GM19395 (cell line): Measurements from ENCODE around the gene UBALD1.

Source experiments
- ATAC-seq: cut with Tn5 transposase; IDR thresholded peaks from one replicate; pipeline ENCODE4 v1.9.1; 2021; ENCODE audit warnings: mild to moderate bottlenecking, moderate library complexity; ENCODE audit not compliant: unreplicated experiment

The UBALD1 gene

DNA sequence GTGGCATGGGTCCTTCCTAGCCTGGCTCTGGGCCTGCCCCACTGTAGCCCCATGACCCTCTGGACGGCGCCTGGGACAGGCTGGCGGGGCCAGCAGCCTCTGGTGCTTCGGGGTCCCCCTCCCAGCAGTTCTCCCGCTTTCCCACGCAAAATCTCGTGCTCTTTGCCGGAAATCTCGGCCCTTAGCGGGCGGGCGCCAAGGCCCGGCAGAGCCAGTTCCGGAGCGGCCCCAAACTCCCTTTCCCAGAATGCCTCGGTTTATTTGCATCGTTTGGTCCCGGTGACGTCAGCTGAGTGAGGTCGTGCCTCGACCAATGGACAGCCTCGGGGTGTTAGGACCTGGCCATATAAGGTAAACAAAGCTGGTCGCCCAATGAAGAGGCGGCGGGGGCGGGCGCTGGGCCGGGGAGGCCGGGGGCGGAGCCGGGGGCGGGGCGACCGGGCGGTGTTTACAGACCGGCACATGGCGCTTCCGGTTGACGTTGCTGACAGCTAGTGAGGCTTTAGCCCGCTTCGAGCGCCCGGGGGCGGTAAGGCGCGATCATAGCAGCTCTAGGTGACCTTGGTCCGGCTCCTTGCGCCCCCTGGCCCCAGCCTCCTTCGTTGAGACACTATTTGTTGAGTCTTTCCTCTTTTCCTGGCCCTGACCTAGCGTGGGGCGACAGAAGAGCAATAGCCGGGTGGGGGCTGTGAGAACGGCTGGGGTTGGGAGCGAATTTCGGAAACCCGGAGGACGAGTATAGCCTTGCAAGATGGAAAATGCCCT, 1.5 kb upstream of the UBALD1 start:
- peak; percentile 81 for ATAC-seq

DNA sequence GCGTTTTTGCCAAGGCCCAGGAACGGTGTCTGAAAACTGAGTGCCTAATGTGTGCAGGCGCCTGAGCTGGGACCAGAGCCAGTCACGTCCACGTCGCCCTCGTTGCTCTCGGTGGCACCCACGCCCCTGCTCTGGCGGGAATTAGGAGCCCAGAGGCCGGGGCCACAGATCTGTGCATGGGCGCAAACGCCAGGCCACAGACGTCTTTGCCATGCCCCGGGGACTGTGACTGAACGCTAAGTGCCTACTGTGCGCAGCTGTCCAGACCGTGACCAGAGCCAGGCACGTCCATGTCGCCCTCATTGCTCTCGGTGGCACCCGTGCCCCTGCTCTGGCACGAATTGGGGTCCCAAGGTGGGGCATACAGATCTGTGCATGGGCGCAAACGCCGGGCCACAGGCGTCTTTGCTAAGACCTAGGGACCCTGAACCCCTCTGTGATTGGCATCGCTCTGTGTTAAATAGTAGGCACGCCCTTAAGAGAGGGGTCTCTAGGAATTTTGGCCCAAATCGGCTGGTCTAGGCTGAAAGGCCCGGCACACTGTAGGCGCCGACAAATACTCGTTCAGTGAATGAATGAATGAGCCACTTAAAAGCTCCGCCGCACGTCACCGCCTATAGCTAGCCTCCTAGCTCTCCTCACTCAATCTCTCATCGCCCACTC, 827 bp upstream of the UBALD1 start:
- ATAC-seq: no peak

DNA sequence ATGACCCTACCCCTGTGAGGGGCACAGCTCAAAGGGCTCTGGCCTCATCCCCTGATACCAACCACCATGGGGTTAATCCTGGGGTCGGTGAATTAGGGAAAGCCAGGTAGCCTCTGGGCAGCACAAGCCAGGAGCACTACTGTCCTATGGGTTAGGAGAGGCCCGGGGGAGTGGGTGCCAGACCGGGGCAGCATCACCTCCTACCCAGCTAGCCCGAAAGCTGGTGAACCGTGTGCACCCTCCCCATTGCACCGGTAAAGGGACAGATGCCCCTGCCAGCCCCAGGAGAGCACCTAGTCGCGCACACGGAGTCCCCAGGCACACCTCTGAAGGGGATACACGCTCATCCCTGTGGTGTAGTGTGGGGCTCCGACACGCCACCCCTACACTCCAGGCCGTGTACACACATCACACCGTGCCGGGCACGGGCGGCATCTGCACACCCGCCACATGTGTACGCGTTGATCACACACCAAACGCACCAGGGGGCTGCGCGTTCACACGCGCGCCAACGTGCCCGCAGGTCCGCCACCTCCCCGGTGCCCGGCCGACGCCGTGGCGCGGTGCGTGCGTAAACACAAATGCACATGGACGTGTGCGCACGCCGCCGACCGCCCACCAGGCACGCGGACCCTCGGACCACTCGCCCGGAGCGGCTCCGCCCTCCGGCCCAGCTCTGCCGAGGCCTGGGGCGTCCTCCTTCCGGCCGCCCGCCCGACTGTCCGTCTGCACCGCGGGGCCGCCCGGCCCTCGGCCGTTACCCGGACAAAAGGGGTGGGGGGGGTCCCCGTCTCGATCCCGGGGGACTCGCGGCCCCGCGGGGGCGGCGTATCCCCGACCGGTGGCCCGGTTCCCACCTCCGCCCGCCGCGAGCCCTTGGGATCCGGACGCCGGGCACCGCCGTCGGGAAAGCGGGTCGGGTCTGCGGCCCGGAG, 785 bp downstream of the UBALD1 start:
- ATAC-seq: no peak

DNA sequence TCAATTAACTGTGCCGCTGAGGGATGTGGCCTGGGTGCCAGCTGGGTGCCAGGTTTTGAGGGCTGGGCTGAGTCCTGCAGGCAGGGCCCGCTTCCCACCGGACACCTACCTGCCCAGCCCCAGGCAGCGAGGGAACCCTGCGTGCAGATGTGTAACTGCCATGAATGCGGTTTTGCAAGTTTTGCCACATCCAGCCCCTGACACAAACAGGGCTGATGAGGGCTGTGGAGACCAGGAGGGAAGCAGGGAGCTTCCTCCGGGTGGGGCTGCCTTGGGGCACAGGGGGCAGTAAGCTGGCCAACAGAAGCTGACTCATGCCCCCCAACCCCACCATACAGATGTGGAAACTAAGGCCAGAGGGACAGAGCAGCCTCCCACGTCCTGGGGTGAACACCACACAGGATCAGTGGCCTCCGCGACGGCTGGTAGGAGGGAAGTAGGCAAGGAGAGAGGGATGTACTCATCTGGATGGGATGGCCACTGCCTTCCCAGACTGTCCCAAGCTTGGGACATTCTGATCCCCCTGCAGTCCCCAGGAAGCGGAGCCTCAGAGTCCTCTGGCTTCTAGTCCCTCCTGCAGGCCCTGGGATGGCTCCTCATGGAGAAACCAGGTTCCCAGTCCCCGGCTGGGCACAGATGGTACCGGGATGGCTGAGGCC, 1.6 kb downstream of the UBALD1 start:
- ATAC-seq: no peak

- ATAC-seq: no peak
Observed at GRCh38 chr16:4612474-4612931, 2.2 kb downstream of the UBALD1 start.

- no peak for ATAC-seq
Observed at GRCh38 chr16:4611337-4612021, 3.2 kb downstream of the UBALD1 start.

- no peak for ATAC-seq
Observed at GRCh38 chr16:4610011-4611005, 4.4 kb downstream of the UBALD1 start.

- ATAC-seq: no peak
Observed at GRCh38 chr16:4609200-4610010, 5.3 kb downstream of the UBALD1 start.

DNA sequence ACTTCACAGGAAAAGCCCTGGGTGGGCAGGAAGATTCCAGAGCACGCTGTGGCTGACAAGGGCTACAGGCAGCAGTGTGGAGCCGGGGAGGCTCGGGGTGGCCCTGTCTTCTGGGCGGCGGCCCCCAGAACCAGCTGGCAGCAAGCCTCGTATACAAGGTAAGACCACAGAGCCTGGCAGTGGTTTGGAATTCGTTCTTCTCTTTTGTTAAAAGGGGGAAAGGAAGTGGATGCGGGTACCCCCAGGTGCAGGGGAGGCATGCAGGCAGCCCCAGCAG, 6.0 kb downstream of the UBALD1 start:
- ATAC-seq: no peak

- no peak for ATAC-seq
Observed at GRCh38 chr16:4607841-4608703, 6.6 kb downstream of the UBALD1 start.

GRCh38 chr16:4606354-4606753, 8.3 kb downstream of the UBALD1 start:
- ATAC-seq: no peak

- ATAC-seq: no peak
Observed at GRCh38 chr16:4604401-4604800, 10.3 kb downstream of the UBALD1 start.

DNA sequence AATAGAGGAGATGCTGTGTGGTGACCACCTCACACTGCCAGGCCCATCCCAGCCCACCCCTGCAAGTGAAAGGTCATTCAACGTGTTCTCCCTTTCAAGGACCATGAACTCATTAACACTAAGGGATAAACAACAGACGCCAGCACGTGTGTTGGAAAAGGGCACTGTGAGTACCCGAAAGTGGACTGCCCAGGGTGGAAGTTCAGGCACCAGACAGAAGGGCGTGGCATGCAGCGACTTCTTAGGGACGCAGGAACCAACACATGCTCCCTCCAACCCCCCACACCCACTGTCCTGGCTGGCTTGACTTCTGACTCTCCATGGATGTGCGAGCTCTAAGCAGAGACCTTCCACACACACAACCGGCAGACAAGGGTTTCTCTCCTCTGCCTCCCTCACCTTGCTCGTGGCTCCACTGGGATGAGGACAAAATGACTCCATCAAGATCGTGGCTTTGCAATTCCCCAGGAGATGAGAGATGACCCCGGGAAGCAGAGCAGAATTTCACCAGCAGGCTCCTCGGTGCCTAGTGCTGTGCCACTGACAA, 11.0 kb downstream of the UBALD1 start:
- no peak for ATAC-seq

DNA sequence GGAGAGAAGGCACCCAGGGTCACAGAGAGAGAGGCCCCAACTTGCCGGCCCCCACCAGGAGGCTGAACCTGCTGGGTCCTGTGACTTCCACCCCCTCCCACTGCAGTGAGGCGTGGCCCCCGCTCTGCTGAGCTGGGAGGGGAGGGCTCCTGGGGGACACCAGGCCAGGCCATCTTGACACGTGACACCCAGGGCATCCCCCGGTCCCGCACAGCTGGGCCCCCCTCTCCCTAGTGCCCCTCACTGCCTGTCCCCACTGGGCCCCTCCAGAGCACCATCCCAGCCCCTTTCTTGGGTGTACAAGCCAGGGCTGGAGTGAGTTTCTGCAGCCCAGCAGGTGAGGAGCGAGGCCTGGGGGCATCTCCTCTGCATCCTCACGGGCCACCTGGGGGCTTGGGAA, 12.4 kb downstream of the UBALD1 start:
- no peak for ATAC-seq

DNA sequence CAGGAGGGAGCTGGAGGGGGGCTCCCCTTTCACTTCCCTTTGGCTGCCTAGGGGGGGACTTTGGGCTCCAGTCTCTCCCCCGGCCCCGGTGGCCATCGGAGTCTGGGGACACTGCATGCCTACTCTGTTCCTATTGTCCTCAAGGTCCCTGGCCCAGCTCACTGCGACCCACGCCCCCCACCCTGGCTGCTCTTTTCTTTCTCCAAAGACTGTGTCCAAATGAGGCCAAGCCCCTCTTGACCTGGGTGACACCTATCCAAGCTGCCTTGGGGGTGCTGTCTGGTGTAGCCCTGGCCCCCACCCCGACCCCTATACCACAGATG, 12.9 kb downstream of the UBALD1 start:
- ATAC-seq: no peak

DNA sequence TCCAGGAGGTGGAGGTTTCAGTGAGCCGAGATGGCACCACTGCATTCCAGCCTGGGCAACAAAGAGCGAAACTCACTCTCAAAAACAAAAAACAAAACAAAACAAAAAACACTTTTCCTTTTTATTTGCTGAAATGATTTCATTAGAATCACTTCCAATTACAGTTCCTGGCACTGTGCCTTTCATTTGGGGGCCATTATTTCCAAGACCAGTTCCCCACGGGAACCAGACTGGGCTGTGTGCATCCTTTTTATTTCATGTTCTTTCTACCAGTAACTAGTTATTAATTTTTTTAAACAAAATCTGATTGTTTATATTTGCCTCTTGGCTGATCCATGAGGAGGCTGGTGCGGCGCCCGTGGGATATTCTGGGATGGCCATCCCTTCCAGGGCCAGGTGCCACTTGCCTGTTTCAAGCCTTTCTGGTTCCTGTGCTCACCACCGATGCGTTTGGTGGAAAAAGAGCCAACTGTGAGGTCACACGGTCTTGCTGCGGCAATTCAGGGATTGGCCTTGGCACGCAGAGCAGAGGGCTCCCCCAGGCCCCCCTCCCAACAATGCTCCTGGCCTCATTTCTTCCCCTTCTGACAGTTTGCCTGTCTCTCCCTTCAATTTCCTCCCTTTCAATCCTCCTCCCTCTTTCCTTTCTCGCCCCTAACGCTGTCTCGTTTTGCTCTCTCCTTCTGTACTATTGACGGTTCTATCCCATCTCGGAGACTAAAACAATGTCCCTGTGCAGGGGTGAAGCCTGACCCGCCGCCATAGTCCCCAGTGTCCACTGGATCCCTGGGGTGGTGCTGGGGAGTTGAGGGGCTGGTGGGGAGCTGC, 13.4 kb downstream of the UBALD1 start:
- ATAC-seq: no peak

DNA sequence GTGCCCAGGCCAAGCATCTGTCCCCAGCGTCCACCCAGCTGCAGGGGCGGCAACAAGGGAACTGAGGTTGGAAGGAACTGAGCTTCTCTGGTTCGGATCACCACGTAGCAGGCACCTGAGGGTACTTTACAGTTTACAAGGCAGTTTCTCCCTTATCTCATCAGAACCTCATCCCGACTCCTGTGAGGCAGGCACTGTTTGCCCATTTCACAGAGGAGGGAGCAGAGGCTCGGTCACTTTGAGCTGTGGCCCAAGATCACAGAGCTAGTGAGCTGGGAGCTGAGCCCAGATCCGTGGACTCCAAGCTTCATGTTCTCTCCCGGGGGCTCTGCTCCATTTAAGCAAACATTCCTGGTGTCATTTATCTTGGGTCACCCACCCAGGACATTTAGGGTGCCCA, 15.1 kb downstream of the UBALD1 start:
- ATAC-seq: no peak
